ES-I3 (cell line): ENCODE results near the gene ECE1.
"Not testable (repeated sequence)": the region's sequence is repeated elsewhere in the genome, so short reads cannot be mapped to it uniquely, and the experiment has no call there.

Experiments
- H3K36me3 ChIP-seq: 2 replicates; pipeline ENCODE4 v1.6.1; 2013; ENCODE audit warnings: mild to moderate bottlenecking, low read length, control low read depth, moderate library complexity; ENCODE audit not compliant: insufficient read depth
- H3K4me1 ChIP-seq: 2 replicates; pipeline ENCODE4 v1.6.1; 2013; ENCODE audit warnings: mild to moderate bottlenecking, control low read depth, low read length; ENCODE audit not compliant: insufficient read depth
- H3K9ac ChIP-seq: 2 replicates; pipeline ENCODE4 v1.6.1; 2013; ENCODE audit warnings: low read depth, mild to moderate bottlenecking, low read length, moderate library complexity
- H3K9me3 ChIP-seq: 2 replicates; pipeline ENCODE4 v1.6.1; 2013; ENCODE audit warnings: mild to moderate bottlenecking, low read length, moderate library complexity; ENCODE audit not compliant: control insufficient read depth, insufficient read depth

The ECE1 gene

DNA sequence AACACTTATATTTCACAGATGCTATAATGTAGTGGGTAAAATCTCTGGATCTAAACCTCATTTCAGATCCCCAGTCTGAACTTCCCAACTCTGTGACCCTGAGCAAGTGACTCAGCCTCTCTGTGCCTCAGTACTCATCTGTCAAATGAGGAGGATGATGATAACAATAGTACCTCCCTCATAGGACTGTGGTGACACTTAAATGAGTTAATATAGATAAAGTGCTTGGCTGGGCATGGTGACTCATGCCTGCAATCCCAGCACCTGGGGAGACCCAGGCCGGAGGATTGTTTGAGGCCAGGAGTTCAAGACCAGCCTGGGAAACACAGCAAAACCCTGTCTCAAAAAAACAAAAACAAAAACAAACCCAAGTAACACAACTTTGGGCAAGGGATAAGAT, 4.7 kb upstream of the ECE1 start:
- H3K9me3 ChIP-seq = no peaks in the 10 kb centered on the region
- H3K4me1 ChIP-seq = peaks cover 26% of the 10 kb centered on the region
- no peaks in the 10 kb centered on the region for H3K36me3 ChIP-seq
- no peak overlapping the region for H3K9ac ChIP-seq

DNA sequence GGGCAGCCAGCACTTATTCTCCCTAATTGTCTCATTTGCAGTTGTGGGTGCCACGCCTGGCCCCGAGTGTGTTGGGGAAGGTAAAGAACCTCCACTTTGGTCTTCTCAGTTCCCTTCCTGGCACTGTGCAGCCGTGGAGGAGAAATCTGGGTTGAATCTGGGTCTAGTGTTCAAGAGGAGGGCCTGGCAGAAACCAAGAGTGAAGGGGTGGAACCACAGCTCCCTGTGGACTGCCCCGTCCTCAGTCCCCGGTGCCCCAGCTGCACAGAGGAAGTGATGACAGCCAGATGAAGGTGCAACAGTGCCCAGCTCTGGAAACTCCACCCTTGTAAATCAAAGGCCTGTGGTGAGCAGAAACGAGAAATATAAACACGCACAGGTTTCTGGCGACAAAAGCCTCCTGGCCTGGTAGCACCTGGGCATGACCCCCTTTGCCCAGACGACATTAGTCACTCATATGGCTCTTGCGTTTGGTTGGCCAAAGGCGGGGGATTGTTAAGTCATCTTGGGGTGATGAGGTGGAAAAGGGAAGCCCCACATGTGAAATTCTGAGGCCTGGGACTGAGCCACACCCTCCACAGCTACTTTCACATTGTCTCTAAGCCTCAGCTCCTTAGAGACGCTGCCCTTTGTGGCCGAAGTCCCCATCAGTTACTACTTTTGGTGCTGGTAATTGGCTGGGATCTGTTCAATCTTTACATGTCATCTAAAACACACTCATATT, 4.2 kb upstream of the ECE1 start:
- H3K36me3 ChIP-seq = no peaks in the 10 kb centered on the region
- H3K9me3 ChIP-seq = no peaks in the 10 kb centered on the region
- H3K4me1 ChIP-seq = peaks cover 26% of the 10 kb centered on the region
- H3K9ac ChIP-seq = no peak overlapping the region

DNA sequence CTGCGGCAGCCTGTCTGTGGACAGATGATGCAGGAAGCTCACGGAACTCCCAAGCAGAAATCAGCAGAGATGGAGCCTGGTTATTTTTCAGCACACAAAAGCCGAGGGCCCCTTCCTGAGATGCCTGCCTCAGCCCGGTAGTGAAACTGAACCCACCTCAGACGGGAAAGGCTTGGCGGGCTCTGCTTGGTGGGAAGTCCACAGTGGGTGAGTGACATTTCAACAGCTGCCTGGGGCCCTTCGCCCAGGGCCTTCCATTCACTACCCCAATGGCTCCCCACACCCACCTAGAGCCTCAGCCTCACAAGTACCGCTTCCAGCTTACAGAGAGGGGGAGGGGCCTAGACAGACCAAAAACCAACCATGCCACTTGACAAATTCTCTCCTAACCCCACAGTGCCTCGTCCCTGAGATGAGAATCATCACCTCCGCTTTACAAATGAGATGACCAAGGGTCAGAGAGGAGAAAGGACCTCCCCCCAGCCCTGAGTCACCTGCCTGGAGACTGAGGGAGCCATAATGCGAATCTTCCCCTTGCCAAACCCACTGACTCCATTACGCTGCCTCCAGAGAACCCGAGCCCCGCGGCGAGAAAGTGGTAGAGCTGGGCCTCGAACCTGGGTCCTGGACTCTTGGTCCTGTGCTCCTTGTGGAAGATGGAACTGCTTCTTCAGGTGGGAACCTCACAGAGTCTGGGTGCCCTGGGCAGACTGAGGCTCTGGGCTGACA, 3.4 kb upstream of the ECE1 start:
- H3K36me3 ChIP-seq = no peaks in the 10 kb centered on the region
- no peak overlapping the region for H3K9ac ChIP-seq
- no peaks in the 10 kb centered on the region for H3K9me3 ChIP-seq
- H3K4me1 ChIP-seq = peaks cover 26% of the 10 kb centered on the region

DNA sequence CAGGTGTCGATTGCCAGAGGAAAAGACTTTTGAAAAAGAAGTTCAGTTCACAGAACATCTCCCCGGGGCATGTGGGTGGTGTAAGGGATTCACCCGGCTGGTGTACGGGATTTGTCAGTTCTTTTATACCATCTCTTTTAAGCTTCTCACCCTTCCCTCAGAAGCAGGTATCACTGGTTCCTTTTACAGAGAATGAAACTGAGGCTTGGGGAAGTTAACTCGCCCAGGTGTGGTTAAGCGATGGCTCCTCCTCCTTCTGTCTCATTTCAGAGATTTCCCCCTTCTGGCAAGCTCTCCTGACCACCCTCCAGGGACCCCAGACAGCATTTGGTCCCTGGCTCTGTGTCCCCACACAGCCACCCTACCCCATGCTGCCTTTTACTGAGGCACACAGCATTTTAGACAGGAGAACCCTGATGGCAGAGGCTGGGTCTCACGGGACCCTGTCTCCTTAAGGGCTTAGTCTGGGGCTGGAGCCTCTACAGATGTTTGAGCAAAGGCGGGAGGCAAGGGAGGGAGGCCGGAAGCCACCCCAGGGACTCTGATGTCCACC, 2.8 kb upstream of the ECE1 start:
- H3K9me3 ChIP-seq = no peaks in the 10 kb centered on the region
- peaks cover 26% of the 10 kb centered on the region for H3K4me1 ChIP-seq
- no peaks in the 10 kb centered on the region for H3K36me3 ChIP-seq
- no peak overlapping the region for H3K9ac ChIP-seq

DNA sequence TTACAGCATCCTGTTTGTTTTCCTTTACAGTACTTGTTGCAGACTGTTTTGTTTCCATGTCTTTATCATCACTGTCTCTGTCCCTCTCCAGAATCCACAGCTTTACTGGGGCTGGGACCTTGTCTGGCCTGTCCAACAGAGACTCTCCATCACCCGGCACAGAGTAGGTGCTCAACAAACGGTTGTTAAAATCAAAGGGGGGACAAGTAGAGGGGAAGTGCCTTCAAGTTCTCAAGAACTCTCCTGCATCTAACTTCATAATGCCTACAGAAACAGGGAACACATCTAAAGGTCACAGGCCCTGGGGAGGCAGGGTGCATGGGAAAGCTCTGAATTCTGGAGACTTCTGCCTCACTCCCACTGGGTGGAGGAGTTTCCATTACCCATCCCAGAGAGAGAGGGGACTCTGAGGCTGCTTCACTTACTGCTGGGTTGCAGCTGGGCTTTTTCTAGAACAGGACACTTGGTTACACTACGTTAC, 2.3 kb upstream of the ECE1 start:
- Histone ChIP-seq H3K9me3 (no peaks in the 10 kb centered on the region), H3K9ac (no peak overlapping the region), H3K4me1 (peaks cover 26% of the 10 kb centered on the region), H3K36me3 (no peaks in the 10 kb centered on the region)

DNA sequence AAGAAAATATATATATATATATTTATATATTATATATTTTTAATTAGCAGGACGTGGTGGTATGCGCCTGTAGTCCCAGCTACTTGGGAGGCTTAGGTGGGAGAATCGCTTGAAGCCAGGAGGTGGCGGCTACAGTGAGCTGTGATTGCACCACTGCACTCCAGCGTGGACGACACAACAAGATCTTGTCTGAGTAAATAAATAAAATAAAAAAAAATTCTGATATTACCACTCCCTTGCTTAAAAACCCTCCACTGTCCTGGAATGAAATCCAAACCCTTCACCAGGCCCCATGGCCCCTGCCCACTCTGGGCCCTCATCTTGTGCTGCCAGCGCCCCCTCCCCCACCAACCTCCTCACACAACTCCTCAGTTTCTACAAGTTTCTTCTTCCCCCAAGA, 1.7 kb upstream of the ECE1 start:
- H3K9ac ChIP-seq = no peak overlapping the region

DNA sequence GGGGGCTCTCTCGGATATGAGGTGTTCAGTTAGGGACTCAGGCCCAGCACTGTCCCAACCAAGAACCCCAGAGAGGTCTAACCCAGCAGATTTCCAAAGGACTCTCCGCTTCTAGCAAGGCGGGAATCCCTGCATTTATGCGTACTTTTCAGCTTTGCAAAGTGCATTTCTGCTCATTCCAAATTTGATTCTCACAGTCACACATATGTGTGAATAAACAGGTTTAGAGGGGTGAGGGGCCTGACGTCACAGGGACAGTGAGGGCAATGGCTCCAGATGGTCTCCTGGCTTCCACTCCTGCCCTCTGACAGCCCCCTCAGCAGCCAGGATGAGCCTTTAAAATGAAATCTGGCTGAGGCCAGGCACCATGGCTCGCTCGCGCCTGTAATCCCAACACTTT, 921 bp upstream of the ECE1 start:
- peak overlapping the region; percentile 54; the same call in 1 of the 2 replicates for H3K9ac ChIP-seq
- H3K9me3 ChIP-seq = no peaks in the 10 kb centered on the region
- peaks cover 26% of the 10 kb centered on the region for H3K4me1 ChIP-seq
- H3K36me3 ChIP-seq = no peaks in the 10 kb centered on the region

More for the DNA sequence above, 1.7 kb upstream of the ECE1 start:
- peaks cover 26% of the 10 kb centered on the region for H3K4me1 ChIP-seq
- H3K9me3 ChIP-seq = no peaks in the 10 kb centered on the region
- no peaks in the 10 kb centered on the region for H3K36me3 ChIP-seq

DNA sequence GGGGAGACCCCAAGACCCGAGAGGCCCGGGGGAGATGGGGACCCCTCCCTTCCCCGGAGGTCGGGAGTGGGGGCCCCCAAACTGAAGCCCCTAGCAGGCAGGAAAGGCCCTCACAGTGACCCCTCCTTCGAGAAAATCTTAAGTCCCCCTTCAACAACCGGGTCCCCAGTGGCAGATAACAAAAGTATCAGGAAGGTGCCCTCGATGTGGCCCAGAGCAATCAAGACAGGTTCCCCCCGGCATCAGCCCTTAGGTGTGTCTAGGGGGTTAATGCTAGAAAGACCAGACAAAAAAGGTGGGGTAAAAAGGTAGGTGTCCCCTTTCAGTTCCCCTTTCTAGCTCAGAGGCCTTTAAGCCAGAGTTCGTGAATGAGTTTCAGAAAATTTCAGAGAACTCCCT, 282 bp upstream of the ECE1 start:
- Histone ChIP-seq H3K36me3 (no peaks in the 10 kb centered on the region), H3K4me1 (peaks cover 26% of the 10 kb centered on the region), H3K9ac (peak overlapping the region; percentile 54; the same call in 1 of the 2 replicates), H3K9me3 (no peaks in the 10 kb centered on the region)

DNA sequence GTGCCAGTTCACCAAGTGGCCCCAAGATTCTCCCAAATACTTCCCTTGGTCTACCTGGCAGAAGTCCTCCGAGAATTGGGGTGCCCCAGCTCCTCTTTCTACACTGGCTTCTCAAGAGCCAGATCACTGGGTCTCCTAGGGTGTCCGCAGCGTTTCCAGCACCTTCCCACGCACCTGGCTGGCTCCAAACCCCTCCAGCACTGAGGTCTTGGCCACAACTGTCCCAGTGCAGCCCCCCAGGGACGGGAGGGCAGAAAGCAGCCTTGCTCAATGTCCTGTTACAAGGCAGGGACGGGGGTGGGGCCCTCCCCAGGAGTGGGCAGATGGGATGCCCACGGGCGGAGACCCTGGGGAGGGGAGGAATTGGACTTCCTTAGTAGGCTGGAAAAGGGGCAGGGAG, 1.1 kb downstream of the ECE1 start:
- Histone ChIP-seq H3K9ac (peak overlapping the region; percentile 55), H3K4me1 (peaks cover 17% of the 10 kb centered on the region), H3K9me3 (no peaks in the 10 kb centered on the region), H3K36me3 (no peaks in the 10 kb centered on the region)

DNA sequence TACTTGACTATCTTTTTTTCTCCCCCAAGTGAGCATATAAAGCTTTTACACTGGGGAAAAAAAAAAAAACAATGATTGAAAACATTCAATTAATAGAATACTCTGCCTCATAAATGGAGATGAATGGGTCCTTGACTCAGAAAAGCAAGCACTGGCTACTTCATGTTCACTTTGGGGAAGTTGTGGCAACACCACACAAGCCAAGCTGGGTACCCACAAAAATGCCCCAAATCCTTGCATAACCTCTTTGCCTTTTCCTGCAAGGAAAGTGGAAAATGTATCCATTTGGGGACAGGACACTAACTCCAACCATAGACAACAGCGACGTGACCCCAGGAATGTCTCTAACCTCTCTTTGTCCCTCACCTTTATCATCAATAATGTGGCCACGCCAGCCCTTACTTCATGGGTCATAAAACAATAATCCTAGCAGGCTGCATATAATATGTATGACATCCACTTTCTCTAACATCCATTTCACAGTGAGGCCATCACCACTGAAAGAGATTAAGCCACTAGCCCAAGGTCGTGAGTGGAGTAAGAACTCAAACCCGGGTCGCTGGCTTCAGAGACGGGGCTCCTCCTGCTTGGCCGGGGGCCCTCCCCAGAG, 2.3 kb downstream of the ECE1 start:
- no peaks in the 10 kb centered on the region for H3K36me3 ChIP-seq
- no peaks in the 10 kb centered on the region for H3K9me3 ChIP-seq
- H3K9ac ChIP-seq = no peak overlapping the region
- H3K4me1 ChIP-seq = peaks cover 6% of the 10 kb centered on the region; the same call in 1 of the 2 replicates

DNA sequence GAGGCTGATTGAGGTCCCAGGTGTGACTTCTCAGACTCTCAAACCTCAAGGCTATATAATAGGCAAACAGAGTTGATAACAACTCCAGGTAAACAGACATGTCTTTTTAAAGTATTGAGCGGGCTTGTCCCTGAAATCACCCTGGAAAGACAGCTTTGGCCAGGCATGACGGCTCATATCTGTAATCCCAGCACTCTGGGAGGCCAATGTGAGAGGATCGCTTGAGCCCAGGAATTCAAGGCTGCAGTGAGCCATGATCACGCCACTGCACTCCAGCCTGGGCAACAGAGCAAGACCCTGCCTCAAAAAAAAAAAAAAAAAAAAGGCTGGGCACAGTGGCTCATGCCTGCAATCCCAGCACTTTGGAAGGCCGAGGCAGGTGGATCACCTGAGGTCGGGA, 4.9 kb downstream of the ECE1 start:
- H3K9me3 ChIP-seq, H3K36me3 ChIP-seq, H3K4me1 ChIP-seq, H3K9ac ChIP-seq: not testable (repeated sequence)

DNA sequence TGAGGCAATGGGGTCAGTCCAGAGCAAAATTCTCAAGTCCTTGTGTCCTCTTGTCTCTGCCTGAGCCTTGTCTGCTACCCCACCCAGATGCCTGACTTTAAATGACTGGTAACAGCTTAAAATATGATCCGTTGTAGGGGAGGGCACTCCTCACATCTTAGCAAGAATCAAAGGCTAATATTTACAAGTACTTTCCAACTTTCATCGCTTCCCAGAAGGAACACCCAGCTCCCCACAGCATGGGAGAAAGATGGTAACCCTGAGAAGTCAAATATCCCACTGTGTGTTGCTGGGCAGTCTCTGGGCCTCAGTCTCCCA, 5.2 kb downstream of the ECE1 start:
- H3K9me3 ChIP-seq = no peaks in the 10 kb centered on the region
- H3K9ac ChIP-seq = no peak overlapping the region
- no peaks in the 10 kb centered on the region for H3K36me3 ChIP-seq
- H3K4me1 ChIP-seq = peaks cover 3% of the 10 kb centered on the region; the same call in 1 of the 2 replicates

DNA sequence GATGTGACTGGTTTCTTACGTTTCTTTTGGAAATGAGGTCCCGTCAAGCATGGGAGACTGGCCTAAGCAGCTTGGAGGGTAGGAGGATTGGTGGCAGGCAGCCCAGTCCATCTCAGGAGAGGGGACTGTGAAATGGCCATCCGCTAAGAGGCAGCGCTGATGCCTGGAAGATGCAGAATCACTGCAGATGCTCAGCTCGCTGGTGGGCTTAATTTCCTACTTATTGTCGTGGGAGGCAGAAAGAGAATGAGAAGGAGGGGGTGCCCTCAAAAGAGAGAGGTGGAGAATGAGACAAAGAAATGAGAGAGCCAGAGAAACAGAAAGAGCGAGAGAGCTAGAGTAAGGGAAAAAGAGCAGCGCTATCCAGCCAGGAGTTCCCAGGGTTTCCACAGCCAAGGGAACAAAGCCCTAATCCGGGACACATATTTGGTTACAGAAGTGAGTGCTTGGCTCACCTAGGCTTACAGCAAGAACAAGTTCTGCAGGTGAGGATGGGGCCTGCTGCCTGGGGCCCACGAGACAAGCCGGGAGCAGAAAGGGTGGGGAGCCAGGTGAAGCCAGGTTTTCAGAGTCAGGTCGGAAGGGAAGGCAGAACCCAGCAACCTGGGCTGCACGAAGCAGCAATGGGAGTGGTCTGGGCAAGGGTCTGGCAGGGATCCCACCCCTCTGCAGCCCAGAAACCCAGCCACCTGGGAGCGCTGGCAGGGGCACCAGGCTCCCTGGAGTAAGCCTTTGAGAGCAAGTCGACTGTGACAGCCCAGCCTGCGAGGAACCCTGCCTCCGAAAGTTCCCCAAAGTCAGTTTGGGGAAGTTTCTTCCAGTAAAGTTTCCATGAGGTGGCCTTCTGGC, 5.8 kb downstream of the ECE1 start:
- Histone ChIP-seq H3K36me3 (no peaks in the 10 kb centered on the region), H3K4me1 (peaks cover 9% of the 10 kb centered on the region; the same call in 1 of the 2 replicates), H3K9ac (no peak overlapping the region), H3K9me3 (no peaks in the 10 kb centered on the region)

DNA sequence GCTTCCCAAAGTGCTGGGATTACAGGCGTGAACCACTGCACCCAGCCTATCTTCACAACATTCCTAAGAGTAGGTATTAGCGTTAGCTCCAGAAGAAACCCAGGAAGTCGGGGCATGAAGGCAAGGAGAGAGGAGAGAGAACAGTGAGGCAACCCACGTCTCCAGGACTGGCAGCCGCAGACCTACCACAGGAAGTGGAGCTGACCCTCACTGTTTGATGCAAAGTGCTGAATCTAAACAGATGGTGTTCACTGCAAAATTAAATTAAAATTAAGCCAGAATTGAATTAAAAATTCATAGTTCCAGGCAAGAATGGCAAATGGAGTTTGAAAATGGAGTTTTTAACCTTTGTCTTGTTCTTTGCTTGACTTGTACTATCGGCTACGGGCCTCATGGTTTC, 6.7 kb downstream of the ECE1 start:
- no peak overlapping the region for H3K9ac ChIP-seq
- H3K36me3 ChIP-seq = no peaks in the 10 kb centered on the region
- peaks cover 18% of the 10 kb centered on the region; the same call in 1 of the 2 replicates for H3K4me1 ChIP-seq
- no peaks in the 10 kb centered on the region for H3K9me3 ChIP-seq
